PC-3 (cell line): Measurements from ENCODE around the gene SEC22C. TPM values are rescaled to one million over a fixed set of nuclear protein-coding genes. Genes with fewer than 3 reads are reported as not detected.

Experiments
- ATAC-seq: fragments of 200-7000 bp; cut with Tn5 transposase; 2 replicates; pipeline ENCODE4 v1.9.1; 2020; ENCODE audit warnings: mild to moderate bottlenecking, moderate library complexity
- BruUV-seq: library from RNA; stranded (reverse); fragments of 400-500 nt; replicated peaks from 2 replicates; lab custom pipeline; 2021; lab: Mats Ljungman, UMichigan
- CTCF ChIA-PET: fragments of 300-600 bp; sonication (Branson Sonifier 250); formaldehyde crosslinking; loops from one replicate; lab custom pipeline; 2022; ENCODE audit warnings: antibody characterized with exemption; lab: Charles Lee
- POLR2A ChIA-PET: fragments of 300-600 bp; sonication (Branson Sonifier 250); formaldehyde crosslinking; loops from one replicate; lab custom pipeline; 2022; ENCODE audit warnings: antibody characterized with exemption; ENCODE audit not compliant: unreplicated experiment; lab: Charles Lee
- DNase-seq: peaks from one replicate; pipeline ENCODE4 v3.0.0-alpha.2; 2015
- H2AFZ ChIP-seq: fragments of 300-600 bp; sonication (generic); 2 replicates; pipeline ENCODE4 v1.6.0; 2016; ENCODE audit warnings: antibody characterized with exemption, low read length
- H3F3A ChIP-seq: fragments of 300-600 bp; sonication (generic); one replicate; pipeline ENCODE4 v1.6.0; 2017; ENCODE audit warnings: antibody characterized with exemption, low read length, control low read depth, mild to moderate bottlenecking; ENCODE audit not compliant: unreplicated experiment
- H3K27ac ChIP-seq: fragments of 300-600 bp; sonication (generic); 2 replicates; pipeline ENCODE4 v1.5.1; 2016; ENCODE audit warnings: mild to moderate bottlenecking, low read length
- H3K27me3 ChIP-seq: fragments of 300-600 bp; sonication (generic); 2 replicates; pipeline ENCODE4 v1.6.1; 2016; ENCODE audit warnings: low read length, mixed read lengths
- H3K36me3 ChIP-seq: fragments of 300-600 bp; sonication (generic); 2 replicates; pipeline ENCODE4 v1.6.1; 2016; ENCODE audit warnings: low read depth, mixed run types, low read length, mixed read lengths
- H3K4me1 ChIP-seq: fragments of 300-600 bp; sonication (generic); 2 replicates; pipeline ENCODE4 v1.5.1; 2016; ENCODE audit warnings: low read length; ENCODE audit not compliant: insufficient read depth
- H3K4me2 ChIP-seq: fragments of 300-600 bp; sonication (generic); 2 replicates; pipeline ENCODE4 v1.6.0; 2016; ENCODE audit warnings: low read length
- H3K4me3 ChIP-seq: fragments of 300-600 bp; sonication (generic); 2 replicates; pipeline ENCODE4 v1.5.1; 2016; ENCODE audit warnings: mild to moderate bottlenecking, low read length, mixed read lengths
- H3K79me2 ChIP-seq: fragments of 300-600 bp; sonication (generic); 2 replicates; pipeline ENCODE4 v1.6.1; 2017; ENCODE audit warnings: low read length, mixed read lengths
- H3K9ac ChIP-seq: fragments of 300-600 bp; sonication (generic); 2 replicates; pipeline ENCODE4 v1.6.0; 2016; ENCODE audit warnings: mild to moderate bottlenecking, low read length
- H3K9me2 ChIP-seq: fragments of 300-600 bp; sonication (generic); replicated peaks from 2 replicates; pipeline ENCODE4 v1.6.1; 2016; ENCODE audit warnings: mixed run types, low read length, mixed read lengths
- H3K9me3 ChIP-seq: fragments of 300-600 bp; sonication (generic); 2 replicates; pipeline ENCODE4 v1.6.1; 2016; ENCODE audit warnings: low read length, mixed read lengths
- H4K20me1 ChIP-seq: fragments of 300-600 bp; sonication (generic); 2 replicates; pipeline ENCODE4 v1.6.1; 2016; ENCODE audit warnings: low read length, mixed read lengths
- CTCF ChIP-seq: fragments of 300-600 bp; sonication (generic); conservative IDR thresholded peaks from 2 replicates; pipeline ENCODE4 v1.5.1; 2017; ENCODE audit warnings: antibody characterized with exemption, low read depth, mild to moderate bottlenecking, low read length
- EZH2 ChIP-seq: fragments of 300-600 bp; sonication (generic); IDR thresholded peaks from one replicate; pipeline ENCODE4 v1.6.1; 2017; ENCODE audit warnings: antibody characterized with exemption, mild to moderate bottlenecking, low read length; ENCODE audit not compliant: unreplicated experiment
- EZH2phosphoT487 ChIP-seq: fragments of 300-600 bp; sonication (generic); IDR thresholded peaks from 2 replicates; pipeline ENCODE4 v1.6.1; 2018; ENCODE audit warnings: mild to moderate bottlenecking, antibody characterized with exemption, low read length, borderline replicate concordance
- intact Hi-C: fragments of 100-400 bp; cut with micrococcal nuclease; formaldehyde crosslinking; loops from 2 replicates; pipeline ENCODE4 v1.9.0; 2023
- total RNA-seq: library from RNA; depleted of rRNA; stranded (reverse); fragments of >200 nt; gene quantifications from 2 replicates; pipeline ENCODE4 v1.2.3, GENCODE V29; 2014

Gene SEC22C
- total RNA-seq, 1 experiment from 2014 or later, result 63.3 TPM

GRCh38 chr3:42515976-42516375 is 65.8 kb downstream of the SEC22C start:
- Histone ChIP-seq H3K36me3 (no peaks in the 10 kb centered on the region), H3F3A (no peaks in the 10 kb centered on the region), H3K79me2 (no peaks in the 10 kb centered on the region), H3K9ac (no peak overlapping the region), H3K27ac (no peak overlapping the region), H3K4me3 (no peak overlapping the region), H4K20me1 (no peaks in the 10 kb centered on the region), H3K4me2 (no peak overlapping the region), H3K4me1 (no peaks in the 10 kb centered on the region), H3K9me3 (no peaks in the 10 kb centered on the region), H2AFZ (no peak overlapping the region), H3K27me3 (no peaks in the 10 kb centered on the region), H3K9me2 (no peaks in the 10 kb centered on the region)
- no TSS peak for BruUV-seq
- ATAC-seq, result no peak
- intact Hi-C loops, result no loop called here
- no peak for TF ChIP-seq CTCF
- TF ChIP-seq EZH2phosphoT487, result no peak
- no peak for DNase-seq
- ChIA-PET CTCF (no interaction called here), POLR2A (no interaction called here)

GRCh38 chr3:42515391-42515916 is 66.3 kb downstream of the SEC22C start:
- Histone ChIP-seq H3K4me2 (no peak overlapping the region), H3K27me3 (no peaks in the 10 kb centered on the region), H3K36me3 (no peaks in the 10 kb centered on the region), H3K27ac (no peak overlapping the region), H3K79me2 (no peaks in the 10 kb centered on the region), H3K9me3 (no peaks in the 10 kb centered on the region), H3K4me1 (no peaks in the 10 kb centered on the region), H2AFZ (no peak overlapping the region), H4K20me1 (no peaks in the 10 kb centered on the region), H3K9ac (no peak overlapping the region), H3F3A (no peaks in the 10 kb centered on the region), H3K4me3 (no peak overlapping the region), H3K9me2 (no peaks in the 10 kb centered on the region)
- no TSS peak for BruUV-seq
- CTCF ChIA-PET, result no interaction called here
- intact Hi-C loops, result no loop called here
- ATAC-seq (no peak; the same call in 1 of the 2 replicates), DNase-seq (no peak)
- no peak for TF ChIP-seq CTCF
- TF ChIP-seq EZH2phosphoT487, result no peak
- TF ChIP-seq EZH2, result no peak
- POLR2A ChIA-PET, result no interaction called here

- Histone ChIP-seq H3K9ac (no peak overlapping the region), H2AFZ (no peak overlapping the region), H3K9me3 (no peaks in the 10 kb centered on the region), H3K9me2 (no peaks in the 10 kb centered on the region), H3K4me1 (no peaks in the 10 kb centered on the region), H3F3A (no peaks in the 10 kb centered on the region), H4K20me1 (no peaks in the 10 kb centered on the region), H3K4me2 (no peak overlapping the region), H3K79me2 (no peaks in the 10 kb centered on the region), H3K36me3 (no peaks in the 10 kb centered on the region), H3K4me3 (no peak overlapping the region), H3K27me3 (no peaks in the 10 kb centered on the region), H3K27ac (no peak overlapping the region)
- intact Hi-C loops, result no loop called here
- DNase-seq, result no peak
- no peak for TF ChIP-seq EZH2
- TF ChIP-seq CTCF, result no peak
- no peak for TF ChIP-seq EZH2phosphoT487
- BruUV-seq, result no TSS peak
- ChIA-PET CTCF (no interaction called here), POLR2A (no interaction called here)
- ATAC-seq, result no peak
These were observed 66.9 kb downstream of the SEC22C start for GRCh38 chr3:42514876-42515275.
